Measurements from ENCODE around the gene RPP14.
"Not testable (repeated sequence)": the region's sequence is repeated elsewhere in the genome, so short reads cannot be mapped to it uniquely, and the experiment has no call there.

Gene RPP14

DNA sequence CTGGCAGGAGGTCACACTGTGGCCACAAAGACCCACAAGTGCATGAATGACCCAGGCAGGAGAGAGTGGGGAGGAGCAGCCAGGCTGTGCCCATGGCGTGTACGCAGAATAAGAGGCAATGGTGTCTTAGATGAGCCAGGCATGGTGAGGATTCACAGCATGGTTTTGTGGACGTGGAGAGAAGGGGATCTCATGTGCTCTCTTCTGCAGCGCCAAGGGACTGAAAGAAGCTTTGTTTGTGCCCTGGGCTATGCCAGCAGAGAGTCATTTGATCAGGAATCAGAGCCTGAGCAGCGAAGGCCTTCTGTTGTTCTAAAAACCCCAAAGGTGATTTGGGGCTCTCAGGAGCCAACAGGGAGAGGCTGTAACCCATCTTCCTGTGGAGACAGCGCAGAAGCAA lies 18.7 kb upstream of the RPP14 start (continued):
- TF ChIP-seq, protein P1, sequence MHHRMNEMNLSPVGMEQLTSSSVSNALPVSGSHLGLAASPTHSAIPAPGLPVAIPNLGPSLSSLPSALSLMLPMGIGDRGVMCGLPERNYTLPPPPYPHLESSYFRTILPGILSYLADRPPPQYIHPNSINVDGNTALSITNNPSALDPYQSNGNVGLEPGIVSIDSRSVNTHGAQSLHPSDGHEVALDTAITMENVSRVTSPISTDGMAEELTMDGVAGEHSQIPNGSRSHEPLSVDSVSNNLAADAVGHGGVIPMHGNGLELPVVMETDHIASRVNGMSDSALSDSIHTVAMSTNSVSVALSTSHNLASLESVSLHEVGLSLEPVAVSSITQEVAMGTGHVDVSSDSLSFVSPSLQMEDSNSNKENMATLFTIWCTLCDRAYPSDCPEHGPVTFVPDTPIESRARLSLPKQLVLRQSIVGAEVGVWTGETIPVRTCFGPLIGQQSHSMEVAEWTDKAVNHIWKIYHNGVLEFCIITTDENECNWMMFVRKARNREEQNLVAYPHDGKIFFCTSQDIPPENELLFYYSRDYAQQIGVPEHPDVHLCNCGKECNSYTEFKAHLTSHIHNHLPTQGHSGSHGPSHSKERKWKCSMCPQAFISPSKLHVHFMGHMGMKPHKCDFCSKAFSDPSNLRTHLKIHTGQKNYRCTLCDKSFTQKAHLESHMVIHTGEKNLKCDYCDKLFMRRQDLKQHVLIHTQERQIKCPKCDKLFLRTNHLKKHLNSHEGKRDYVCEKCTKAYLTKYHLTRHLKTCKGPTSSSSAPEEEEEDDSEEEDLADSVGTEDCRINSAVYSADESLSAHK (tag by site-specific recombination; IDR thresholded peaks at IDR 0.05) = no peak

DNA sequence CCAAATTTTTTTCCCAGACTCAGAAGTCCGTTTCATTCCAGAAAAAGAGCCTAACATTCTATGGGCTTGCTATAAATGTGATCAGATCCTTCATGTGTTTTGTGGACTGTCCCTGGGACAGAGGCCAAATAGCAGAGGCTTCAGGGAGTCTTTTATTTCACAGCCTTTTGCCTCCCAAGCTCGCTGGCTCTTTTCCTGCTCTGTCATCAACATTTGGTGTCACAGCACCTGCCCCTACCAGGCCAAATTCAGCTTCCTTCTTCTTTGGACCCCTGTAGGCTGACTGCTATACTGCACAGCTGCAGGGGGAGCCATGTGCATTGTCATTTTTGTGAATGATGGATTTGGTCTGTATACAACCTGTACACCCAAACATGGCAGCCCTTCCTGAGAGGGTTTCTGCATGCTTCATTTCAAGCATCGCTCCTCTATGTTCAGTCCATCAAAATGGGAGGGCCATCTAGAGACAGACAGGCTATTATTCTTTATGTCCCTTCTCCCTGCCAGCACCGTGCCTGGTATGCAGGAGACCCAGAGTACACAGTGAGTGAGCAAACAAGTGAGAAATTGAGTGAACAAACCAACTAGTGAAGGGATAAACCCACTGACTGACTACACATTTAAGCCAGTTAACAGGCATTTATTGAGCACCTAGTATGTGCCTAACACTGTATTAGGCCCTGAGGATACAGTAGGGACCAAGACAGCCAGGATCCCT lies 17.9 kb upstream of the RPP14 start:
- H3K27ac ChIP-seq (ENCODE audit: extremely low read depth, low read depth, low read length) = no peak overlapping the region
- TF ChIP-seq SCRT1 (tag by site-specific recombination; IDR thresholded peaks at IDR 0.05; ENCODE audit: borderline replicate concordance) = no peak
- no peak for TF ChIP-seq ZNF146 (tag by site-specific recombination; IDR thresholded peaks at IDR 0.05)
- no peak for TF ChIP-seq BCL11B (tag by site-specific recombination; IDR thresholded peaks at IDR 0.05; ENCODE audit: low read depth)
- no peak for TF ChIP-seq AEBP2 (tag by site-specific recombination; IDR thresholded peaks at IDR 0.05; ENCODE audit: borderline replicate concordance)
- TF ChIP-seq, protein P2, sequence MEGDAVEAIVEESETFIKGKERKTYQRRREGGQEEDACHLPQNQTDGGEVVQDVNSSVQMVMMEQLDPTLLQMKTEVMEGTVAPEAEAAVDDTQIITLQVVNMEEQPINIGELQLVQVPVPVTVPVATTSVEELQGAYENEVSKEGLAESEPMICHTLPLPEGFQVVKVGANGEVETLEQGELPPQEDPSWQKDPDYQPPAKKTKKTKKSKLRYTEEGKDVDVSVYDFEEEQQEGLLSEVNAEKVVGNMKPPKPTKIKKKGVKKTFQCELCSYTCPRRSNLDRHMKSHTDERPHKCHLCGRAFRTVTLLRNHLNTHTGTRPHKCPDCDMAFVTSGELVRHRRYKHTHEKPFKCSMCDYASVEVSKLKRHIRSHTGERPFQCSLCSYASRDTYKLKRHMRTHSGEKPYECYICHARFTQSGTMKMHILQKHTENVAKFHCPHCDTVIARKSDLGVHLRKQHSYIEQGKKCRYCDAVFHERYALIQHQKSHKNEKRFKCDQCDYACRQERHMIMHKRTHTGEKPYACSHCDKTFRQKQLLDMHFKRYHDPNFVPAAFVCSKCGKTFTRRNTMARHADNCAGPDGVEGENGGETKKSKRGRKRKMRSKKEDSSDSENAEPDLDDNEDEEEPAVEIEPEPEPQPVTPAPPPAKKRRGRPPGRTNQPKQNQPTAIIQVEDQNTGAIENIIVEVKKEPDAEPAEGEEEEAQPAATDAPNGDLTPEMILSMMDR (tag by site-specific recombination; IDR thresholded peaks at IDR 0.05) = no peak
- no peak for TF ChIP-seq ZNF555 (tag by site-specific recombination; conservative IDR thresholded peaks at IDR 0.05)
- no peak for TF ChIP-seq ZNF521 (tag by site-specific recombination; IDR thresholded peaks at IDR 0.05)
- TF ChIP-seq, protein P3, sequence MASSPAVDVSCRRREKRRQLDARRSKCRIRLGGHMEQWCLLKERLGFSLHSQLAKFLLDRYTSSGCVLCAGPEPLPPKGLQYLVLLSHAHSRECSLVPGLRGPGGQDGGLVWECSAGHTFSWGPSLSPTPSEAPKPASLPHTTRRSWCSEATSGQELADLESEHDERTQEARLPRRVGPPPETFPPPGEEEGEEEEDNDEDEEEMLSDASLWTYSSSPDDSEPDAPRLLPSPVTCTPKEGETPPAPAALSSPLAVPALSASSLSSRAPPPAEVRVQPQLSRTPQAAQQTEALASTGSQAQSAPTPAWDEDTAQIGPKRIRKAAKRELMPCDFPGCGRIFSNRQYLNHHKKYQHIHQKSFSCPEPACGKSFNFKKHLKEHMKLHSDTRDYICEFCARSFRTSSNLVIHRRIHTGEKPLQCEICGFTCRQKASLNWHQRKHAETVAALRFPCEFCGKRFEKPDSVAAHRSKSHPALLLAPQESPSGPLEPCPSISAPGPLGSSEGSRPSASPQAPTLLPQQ (tag by site-specific recombination; IDR thresholded peaks at IDR 0.05) = no peak
- no peak for TF ChIP-seq ZNF791 (tag by site-specific recombination; IDR thresholded peaks at IDR 0.05)
- TF ChIP-seq, protein P4, sequence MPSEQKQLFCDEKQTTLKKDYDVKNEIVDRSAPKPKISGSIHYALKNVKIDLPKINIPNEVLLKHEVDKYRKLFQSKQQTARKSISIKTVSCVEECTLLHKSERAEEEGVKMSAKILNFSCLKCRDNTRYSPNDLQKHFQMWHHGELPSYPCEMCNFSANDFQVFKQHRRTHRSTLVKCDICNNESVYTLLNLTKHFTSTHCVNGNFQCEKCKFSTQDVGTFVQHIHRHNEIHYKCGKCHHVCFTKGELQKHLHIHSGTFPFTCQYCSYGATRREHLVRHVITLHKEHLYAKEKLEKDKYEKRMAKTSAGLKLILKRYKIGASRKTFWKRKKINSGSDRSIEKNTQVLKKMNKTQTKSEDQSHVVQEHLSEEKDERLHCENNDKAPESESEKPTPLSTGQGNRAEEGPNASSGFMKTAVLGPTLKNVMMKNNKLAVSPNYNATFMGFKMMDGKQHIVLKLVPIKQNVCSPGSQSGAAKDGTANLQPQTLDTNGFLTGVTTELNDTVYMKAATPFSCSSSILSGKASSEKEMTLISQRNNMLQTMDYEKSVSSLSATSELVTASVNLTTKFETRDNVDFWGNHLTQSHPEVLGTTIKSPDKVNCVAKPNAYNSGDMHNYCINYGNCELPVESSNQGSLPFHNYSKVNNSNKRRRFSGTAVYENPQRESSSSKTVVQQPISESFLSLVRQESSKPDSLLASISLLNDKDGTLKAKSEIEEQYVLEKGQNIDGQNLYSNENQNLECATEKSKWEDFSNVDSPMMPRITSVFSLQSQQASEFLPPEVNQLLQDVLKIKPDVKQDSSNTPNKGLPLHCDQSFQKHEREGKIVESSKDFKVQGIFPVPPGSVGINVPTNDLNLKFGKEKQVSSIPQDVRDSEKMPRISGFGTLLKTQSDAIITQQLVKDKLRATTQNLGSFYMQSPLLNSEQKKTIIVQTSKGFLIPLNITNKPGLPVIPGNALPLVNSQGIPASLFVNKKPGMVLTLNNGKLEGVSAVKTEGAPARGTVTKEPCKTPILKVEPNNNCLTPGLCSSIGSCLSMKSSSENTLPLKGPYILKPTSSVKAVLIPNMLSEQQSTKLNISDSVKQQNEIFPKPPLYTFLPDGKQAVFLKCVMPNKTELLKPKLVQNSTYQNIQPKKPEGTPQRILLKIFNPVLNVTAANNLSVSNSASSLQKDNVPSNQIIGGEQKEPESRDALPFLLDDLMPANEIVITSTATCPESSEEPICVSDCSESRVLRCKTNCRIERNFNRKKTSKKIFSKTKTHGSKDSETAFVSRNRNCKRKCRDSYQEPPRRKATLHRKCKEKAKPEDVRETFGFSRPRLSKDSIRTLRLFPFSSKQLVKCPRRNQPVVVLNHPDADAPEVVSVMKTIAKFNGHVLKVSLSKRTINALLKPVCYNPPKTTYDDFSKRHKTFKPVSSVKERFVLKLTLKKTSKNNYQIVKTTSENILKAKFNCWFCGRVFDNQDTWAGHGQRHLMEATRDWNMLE (tag by site-specific recombination; conservative IDR thresholded peaks at IDR 0.05; ENCODE audit: low read depth) = no peak
- TF ChIP-seq, protein P5, sequence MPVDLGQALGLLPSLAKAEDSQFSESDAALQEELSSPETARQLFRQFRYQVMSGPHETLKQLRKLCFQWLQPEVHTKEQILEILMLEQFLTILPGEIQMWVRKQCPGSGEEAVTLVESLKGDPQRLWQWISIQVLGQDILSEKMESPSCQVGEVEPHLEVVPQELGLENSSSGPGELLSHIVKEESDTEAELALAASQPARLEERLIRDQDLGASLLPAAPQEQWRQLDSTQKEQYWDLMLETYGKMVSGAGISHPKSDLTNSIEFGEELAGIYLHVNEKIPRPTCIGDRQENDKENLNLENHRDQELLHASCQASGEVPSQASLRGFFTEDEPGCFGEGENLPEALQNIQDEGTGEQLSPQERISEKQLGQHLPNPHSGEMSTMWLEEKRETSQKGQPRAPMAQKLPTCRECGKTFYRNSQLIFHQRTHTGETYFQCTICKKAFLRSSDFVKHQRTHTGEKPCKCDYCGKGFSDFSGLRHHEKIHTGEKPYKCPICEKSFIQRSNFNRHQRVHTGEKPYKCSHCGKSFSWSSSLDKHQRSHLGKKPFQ (tag by site-specific recombination; IDR thresholded peaks at IDR 0.05) = no peak
- TF ChIP-seq EGR2 (tag by site-specific recombination; IDR thresholded peaks at IDR 0.05; ENCODE audit: low read depth) = no peak
- TF ChIP-seq ZNF664 (tag by site-specific recombination; IDR thresholded peaks at IDR 0.05) = no peak
- CTCF ChIA-PET = interaction anchor here (0.7 to 1.3 kb wide), 2 partner anchors 11 to 297 kb away, joined by 3 to 4 read pairs; no protein-coding TSS in a partner anchor
- H3K4me1 ChIP-seq (ENCODE audit: control insufficient read depth, insufficient read depth, low read length) = no peaks in the 10 kb centered on the region
- no peaks in the 10 kb centered on the region for H3K9me3 ChIP-seq (ENCODE audit: control insufficient read depth, insufficient read depth, low read depth, low read length)
- peaks cover 0 to 18% of the 10 kb centered on the region in 2 experiments; a peak in 1 of 3 replicates for H3K36me3 ChIP-seq (ENCODE audit: control insufficient read depth in 2 of 2, insufficient read depth in 1 of 2, low read length in 2 of 2)
- POLR2A ChIA-PET = no interaction called here
- no peak overlapping the region for H3K4me3 ChIP-seq (ENCODE audit: low read depth, low read length)

- H3K4me1 ChIP-seq (ENCODE audit: control insufficient read depth, insufficient read depth, low read length); CTCF ChIA-PET; H3K9me3 ChIP-seq (ENCODE audit: control insufficient read depth, insufficient read depth, low read depth, low read length); H3K4me3 ChIP-seq (ENCODE audit: low read depth, low read length); POLR2A ChIA-PET; H3K27ac ChIP-seq (ENCODE audit: extremely low read depth, low read depth, low read length): not testable (repeated sequence)
- H3K36me3 ChIP-seq (ENCODE audit: control insufficient read depth in 2 of 2, insufficient read depth in 1 of 2, low read length in 2 of 2) = peaks cover 0 to 18% of the 10 kb centered on the region in 2 experiments; a peak in 1 of 3 replicates
These were observed 17.0 kb upstream of the RPP14 start for GRCh38 chr3:58288964-58289613.

Measured in HEK293 (cell line).